NCI-H524 treated with DMSO at 0.1 percent for 48 hours (cell line): ENCODE data around the gene RABGEF1.
"Not testable (repeated sequence)": the region's sequence is repeated elsewhere in the genome, so short reads cannot be mapped to it uniquely, and the experiment has no call there.

ENCODE experiments used
- DNase-seq: peaks from one replicate; lab custom pipeline; 2025; lab: John Stamatoyannopoulos, UW

The RABGEF1 gene

DNA sequence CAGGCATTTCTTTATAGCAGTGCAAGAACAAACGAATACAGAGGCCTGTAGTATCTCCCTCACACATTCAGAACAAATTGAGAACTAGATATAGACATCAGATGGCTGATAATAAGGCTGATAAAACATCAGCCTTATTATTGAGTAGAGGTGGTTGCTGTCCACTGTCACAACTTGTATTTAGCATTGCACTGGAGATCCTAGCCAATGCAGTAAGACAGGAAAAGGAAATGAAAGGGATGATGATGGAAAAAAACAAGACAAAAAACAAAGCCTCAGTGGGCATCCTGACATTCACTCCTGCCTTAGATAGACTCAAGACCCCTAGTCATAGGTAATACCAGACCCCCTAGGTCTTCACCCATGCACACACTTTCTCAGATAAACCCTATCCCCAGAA, 4.7 kb upstream of the RABGEF1 start:
- DNase-seq: no peak

DNA sequence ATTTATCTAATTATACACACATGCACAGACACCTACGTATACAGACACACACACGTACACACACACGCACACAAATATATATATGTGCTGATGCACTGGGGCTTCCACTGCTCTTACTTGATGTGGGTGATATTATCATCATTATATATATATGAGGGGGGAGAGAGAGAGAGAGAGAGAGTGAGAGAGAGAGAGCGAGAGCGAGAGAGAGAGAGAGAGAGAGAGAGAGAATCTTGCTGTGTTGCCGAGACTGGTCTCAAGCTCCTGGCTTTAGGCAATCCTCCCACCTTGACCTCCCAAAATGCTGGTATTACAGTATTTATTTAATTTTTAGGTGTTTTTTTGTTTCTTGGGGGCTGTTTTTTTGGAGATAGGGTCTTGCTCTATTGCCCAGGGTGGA, 3.6 kb upstream of the RABGEF1 start:
- no peak for DNase-seq

GRCh38 chr7:66737667-66738066, 2.9 kb upstream of the RABGEF1 start:
- DNase-seq: no peak

- DNase-seq: no peak
Observed at GRCh38 chr7:66739477-66739876, 1.1 kb upstream of the RABGEF1 start.

DNA sequence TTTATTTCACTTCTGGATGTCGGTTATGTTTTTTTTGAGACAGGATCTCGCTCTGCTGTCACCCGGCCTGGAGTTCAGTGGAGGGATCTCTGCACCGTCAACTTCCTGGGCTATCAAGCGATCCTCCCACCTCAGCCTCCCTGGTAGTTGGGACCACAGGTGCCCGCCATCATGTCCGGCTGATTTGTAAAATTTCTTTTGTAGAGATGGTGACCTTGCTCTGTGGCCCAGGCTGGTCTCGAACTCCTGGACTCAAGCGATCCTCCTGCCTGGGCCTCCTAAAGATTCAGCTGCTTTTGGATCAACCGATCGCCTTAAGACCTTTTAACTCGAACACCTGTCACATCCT, 606 bp upstream of the RABGEF1 start:
- no peak for DNase-seq

- not testable (repeated sequence) for DNase-seq
Observed at GRCh38 chr7:66740980-66741709, 612 bp downstream of the RABGEF1 start.

DNA sequence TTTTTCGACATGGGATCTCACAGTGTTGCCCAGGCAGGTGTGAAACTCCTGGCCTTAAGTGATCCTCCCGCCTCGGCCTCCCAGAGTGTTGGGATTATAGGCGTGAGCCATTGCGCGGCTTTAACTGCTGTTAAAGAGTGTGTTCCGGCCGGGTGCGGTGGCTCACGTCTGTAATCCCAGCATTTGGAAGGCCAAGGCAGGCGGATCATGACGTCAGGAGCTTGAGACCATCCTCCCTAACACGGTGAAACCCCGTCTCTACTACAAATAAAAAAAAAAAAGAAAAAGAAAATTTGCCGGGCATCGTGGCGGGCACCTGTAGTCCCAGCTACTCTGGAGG, 1.1 kb downstream of the RABGEF1 start:
- no peak for DNase-seq

- not testable (repeated sequence) for DNase-seq
Observed at GRCh38 chr7:66742298-66742697, 1.8 kb downstream of the RABGEF1 start.

GRCh38 chr7:66743920-66744319, 3.4 kb downstream of the RABGEF1 start:
- no peak for DNase-seq

DNA sequence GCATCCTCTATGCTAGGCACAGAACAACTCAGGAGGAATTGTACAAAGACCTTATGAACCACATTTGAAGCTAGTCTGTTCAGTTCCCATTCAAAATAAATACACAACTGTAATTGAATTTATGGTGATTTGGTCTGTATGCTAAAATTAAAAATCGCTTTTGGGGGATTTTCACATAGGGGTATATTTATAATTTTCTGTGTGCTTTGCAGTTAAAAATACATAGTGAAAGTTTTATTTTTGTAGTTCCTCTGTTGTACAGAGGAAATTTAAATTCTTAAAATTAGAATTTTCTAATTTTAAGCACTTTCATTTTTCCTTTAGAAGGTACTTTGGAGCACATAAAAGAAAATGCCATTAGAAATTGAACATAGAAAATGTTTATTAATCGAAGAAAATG, 6.9 kb downstream of the RABGEF1 start:
- no peak for DNase-seq

- no peak for DNase-seq
Observed at GRCh38 chr7:66747881-66748511, 7.5 kb downstream of the RABGEF1 start.

DNA sequence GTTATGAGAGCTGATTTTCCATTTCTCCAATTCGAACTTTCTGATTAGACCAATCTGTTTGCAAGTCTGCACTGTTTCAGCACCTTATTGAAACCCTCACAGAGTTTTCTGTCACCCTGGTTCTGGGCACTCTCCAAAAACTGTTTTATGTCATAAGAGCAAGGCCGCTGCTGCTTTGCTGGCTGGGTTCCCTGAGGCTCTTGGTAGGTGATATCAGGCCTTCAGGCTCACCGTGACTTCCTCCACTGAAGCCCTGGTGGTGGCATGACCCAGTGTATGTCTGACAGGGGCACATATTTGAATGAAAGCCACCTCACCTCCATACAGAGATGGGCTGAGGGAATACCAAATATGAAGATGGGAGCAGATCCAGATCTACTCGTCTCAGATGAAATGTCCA, 8.3 kb downstream of the RABGEF1 start:
- DNase-seq: no peak

DNA sequence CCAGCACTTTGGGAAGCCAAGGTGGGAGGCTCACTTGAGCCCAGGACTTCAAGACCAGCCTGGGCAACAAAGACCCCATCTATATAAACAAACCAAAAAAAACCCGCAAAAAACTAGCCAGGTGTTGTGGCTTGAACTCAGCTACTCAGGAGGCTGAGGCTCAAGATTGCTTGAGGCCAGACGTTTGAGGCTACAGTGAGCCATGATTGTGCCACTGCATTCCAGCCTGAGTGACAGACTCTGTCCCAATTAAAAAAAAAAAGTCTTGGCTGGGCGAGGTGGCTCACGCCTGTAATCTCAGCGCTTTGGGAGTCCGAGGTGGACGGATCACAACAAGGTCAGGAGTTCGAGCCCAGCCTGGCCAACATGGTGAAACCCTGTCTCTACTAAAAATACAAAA, 11.4 kb downstream of the RABGEF1 start:
- DNase-seq: no peak

GRCh38 chr7:66754541-66754940, 14.0 kb downstream of the RABGEF1 start:
- no peak for DNase-seq

DNA sequence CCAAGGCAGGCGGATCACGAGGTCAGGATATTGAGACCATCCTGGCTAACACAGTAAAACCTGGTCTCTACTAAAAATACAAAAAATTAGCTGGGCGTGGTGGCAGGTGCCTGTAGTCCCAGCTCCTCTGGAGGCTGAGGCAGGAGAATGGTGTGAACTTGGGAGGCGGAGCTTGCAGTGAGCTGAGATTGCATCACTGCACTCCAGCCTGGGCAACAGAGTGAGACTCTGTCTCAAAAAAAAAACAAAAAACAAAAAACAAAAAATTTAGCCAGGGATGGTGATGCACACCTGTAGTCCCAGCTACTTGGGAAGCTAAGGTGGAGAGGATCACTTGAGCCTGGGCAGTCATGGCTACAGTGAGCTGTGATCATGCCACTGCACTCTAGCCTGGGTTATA, 14.5 kb downstream of the RABGEF1 start:
- not testable (repeated sequence) for DNase-seq

DNA sequence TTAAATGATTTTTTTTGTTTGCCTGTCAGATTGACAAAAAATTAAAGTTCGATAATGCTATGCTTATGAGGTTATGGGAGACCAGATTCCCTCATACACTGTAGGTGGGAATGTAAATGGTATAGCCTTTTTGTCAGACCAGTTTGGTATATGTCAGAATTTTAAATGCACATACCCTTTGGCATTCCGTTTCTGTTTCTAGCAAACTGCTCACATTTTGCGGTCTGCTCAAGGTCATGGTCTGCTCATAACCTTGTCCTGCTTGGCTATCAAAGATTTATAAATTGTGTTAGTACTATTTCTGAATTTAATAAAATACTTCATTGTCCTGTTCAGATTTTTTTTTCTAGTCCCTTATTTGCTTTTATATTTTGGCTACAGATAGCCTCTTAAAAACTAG, 15.7 kb downstream of the RABGEF1 start:
- DNase-seq: not testable (repeated sequence)

DNA sequence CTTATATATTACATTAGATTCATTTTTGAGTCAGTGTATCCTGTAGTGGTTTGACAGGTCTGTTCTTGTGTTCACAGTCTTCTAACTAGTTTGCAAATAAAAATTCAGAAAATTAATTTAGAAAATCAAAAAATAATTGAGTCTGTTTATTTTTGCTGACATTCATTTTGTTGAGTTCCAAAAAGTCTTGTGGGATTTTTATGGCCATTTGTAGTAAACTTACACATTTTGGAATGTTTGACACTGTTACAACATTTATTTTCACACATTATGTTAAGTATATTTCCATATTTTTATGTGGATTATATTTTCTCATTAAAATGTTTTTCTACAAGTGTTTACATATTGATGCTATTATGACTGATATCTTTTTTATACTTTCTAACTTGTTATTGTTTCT, 16.4 kb downstream of the RABGEF1 start:
- DNase-seq: no peak

DNA sequence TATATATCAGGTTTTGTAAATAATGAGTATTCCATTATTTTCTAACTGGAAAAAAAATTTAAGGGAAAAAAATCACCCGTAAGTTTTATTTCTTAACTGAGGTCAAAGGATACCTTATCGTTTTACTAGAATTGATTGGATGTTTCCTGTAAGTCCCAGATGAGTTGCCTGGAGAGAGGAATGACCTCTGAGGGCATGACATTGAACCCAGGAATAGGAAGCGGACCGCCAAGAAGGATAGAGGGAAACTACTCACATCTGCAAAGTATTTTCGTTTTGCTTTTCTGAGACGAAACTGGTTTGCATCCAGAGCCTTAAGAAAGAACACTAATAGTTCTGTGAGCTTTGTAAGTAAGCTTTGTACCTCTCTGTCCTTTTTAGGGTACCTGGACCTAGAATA, 17.4 kb downstream of the RABGEF1 start:
- DNase-seq: no peak

DNA sequence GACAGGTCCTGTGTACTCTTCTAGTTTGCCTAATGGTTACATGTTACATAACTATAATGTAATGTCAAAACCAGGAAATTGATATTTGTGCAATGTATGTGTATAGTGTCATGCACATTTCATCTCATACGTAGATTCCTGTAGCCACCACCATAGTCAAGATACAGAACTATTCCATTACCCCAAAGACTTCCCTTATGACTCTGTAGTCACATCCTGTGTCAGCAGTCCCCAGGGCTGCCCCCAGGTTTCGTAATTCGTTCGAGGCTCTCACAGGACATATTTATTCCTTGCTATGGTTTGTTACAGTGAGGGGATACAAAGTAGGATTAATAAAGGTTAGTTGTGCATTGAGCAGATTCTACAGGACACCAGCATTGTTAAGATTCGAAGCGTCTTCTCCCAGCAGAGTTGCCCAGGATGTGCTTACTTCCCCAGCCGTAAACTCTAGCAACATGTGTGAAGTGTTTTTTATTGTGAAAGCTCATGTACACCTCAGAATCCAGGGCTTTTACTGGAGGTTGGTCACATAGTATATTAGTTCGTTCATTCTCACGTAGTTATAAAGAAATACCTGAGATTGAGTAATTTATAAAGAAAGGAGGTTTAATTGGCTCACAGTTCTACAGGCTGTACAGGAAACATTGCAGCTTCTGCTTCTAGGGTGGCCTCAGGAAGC, 18.6 kb downstream of the RABGEF1 start:
- DNase-seq: no peak

- not testable (repeated sequence) for DNase-seq
Observed at GRCh38 chr7:66763183-66763582, 22.6 kb downstream of the RABGEF1 start.

DNA sequence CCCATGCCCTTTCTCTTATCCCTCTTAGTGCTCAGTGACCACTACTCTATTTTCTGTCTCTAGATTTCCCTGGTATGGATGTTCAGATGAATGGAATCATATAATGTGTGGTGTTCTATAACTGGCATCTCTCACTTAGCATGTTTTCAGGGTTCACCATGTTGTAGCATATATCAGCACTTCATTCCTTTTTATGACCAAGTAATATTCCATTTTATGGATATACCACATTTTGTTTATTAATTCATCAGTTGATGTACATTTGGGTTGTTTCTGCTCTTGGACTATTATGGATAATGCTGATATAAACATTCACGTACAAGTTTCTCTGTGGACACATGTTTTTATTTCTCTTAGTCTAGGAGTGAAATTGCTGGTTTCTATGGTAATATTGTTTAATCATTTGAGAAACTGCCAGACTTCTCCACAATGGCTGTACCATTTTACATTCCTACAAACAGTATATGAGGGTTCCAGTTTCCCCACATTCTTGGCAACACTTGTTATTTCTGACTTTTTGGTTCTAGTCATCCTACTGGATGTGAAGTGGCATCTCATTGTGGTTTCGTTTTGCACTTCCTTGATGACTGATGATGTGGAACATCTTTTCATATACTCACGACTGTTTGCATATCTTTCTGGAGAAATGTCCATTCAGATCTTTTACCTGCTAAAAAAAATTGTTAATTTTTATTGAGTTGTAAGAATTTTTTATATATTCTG, 23.3 kb downstream of the RABGEF1 start:
- not testable (repeated sequence) for DNase-seq

DNA sequence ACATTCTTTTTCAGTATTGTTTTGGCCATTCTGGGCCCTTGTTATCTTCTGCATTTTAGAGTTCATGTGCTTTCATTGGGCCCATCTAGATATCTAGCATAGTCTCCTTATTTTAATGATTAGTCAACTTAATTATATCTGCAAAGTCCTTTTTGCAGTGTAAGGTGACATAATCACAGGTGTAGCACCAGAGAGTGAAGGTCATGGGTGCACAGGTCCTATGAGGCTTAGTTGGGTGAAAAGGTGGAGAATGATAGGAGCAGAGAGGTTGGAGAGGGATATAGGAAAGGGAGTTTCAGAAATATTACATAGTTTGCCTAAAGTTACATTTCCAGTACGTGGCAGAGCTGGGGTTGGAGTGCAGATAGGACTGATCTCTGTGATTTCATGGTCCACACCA, 24.4 kb downstream of the RABGEF1 start:
- not testable (repeated sequence) for DNase-seq
